Femur (tissue), 1 donor: Measurements from ENCODE around the gene KIRREL2.
"Not testable (repeated sequence)": the region's sequence is repeated elsewhere in the genome, so short reads cannot be mapped to it uniquely, and the experiment has no call there.

ENCODE experiments used
- DNase-seq: peaks from one replicate; pipeline ENCODE4 v3.0.0-alpha.2; 2017

Gene KIRREL2

DNA sequence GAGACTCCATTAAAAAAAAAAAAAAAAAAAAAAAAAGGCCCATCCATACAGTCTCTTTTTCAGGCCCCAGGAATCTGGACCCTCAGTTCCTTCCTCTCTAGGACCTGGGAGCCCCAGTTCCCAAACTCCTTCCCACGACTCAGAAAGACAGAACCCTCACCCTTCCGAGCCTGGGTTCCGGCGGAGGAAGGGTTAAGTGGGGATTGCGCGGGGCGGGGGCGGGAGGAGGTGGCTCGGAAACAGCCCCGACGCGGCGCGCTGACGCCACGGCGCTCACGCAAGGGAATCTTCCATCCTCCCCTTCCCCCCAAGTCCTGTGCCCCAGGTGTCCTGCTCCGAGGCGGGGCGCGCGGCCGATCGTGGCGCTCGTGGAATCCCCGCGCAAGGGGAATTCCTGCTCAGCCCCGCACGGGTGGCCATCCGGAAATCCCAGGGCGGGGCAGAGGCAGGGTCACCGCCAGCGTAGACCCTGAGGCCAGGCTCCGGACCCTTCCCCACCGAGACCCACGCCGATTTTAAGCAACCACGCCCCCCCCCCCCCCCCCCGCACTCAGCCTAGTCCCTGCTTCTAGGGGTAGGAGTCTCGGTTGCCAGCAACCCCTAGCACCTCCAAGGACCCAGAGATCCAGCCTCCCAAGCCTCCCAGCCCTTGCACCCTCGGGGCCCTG is 43.0 kb downstream of the KIRREL2 start:
- peak; percentile 86 for DNase-seq

GRCh38 chr19:35901055-35901644 is 44.4 kb downstream of the KIRREL2 start:
- no peak for DNase-seq

GRCh38 chr19:35901854-35902661 is 45.3 kb downstream of the KIRREL2 start, which contains the start of gene HCST:
Gene HCST (plus strand): TSS chr19:35902529. CDS start chr19:35902594, 65 bp downstream.
- peak; percentile 45 for DNase-seq

GRCh38 chr19:35902870-35903475 is 46.3 kb downstream of the KIRREL2 start:
- no peak for DNase-seq

DNA sequence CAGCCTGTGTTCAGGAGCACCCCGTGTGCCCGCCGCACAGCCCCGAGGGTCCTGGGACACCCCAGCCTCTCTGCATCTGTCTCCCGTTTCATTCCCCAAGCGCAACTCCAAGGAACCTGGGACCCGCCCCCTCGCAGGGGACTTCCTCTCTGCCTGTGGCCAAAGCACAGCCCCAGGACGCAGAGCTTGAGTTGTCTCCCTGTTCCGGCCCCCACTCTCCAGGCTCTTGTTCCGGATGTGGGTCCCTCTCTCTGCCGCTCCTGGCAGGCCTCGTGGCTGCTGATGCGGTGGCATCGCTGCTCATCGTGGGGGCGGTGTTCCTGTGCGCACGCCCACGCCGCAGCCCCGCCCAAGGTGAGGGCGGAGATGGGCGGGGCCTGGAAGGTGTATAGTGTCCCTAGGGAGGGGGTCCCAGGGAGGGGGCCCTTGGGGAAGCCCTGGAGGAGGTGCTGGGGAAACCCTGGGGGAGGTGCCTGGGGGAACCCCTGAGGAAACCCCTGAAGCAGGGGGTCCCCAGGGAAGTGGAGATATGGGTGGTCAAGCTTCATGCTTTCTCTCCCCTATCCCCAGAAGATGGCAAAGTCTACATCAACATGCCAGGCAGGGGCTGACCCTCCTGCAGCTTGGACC is 47.0 kb downstream of the KIRREL2 start:
- peak; percentile 84 for DNase-seq

DNA sequence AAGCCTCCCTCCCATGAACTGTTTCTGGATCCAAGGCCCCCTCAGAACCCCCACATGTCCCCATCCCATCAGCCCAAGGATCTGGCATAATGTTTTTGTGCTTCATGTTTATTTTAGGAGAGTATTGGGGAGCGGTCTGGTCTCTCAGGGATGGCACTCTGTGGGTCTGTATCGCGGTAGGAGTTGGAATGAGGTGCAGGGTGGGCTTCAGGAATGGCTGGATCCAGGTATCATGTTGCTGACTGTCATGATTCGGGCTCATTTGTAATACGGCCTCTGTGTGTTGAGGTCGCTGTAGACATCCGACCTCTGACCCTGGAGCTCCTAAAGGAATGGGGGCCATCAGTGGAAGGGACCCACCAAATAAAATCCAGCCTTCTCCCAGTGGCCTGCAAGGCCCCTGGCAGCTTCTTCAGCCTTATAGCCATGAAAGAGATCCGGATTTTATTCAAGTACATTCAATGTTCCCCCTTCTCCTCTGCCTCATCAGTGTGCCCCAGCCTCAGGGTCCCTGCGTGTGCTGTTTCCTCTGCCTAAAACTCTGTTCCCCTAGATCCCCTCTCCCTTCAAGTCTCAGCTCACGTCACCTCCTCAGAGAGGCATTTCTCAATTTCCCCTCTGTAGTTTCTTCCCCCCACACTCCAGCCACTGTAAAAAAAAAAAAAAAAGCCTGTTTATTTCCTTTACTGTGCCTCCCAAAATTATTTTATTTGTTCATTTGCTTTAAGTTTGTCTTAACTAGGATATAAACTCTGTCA is 47.8 kb downstream of the KIRREL2 start:
- no peak for DNase-seq

DNA sequence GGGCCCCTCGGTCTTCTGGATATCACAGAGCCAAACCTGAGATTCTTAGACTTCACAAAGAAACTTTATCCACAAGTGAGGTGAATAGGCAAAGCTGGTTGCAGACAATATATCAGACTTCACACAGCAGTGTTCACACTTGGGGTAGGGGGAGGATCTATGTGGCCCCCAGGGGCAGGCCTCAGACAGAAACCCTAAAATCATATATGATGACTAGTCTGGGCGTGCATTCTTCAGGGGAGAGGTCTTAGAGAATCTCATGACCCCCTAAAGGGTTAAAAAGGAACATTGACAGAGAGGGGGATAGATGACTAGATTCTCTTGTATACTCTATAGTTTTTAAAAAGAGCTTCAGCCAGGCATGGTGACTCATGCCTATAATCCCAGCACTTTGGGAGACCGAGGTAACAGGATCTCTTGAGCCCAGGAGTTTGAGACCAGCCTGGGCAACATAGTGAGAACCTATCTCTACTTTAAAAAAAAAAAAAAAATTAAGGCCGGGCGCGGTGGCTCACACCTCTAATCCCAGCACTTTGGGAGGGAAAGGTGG is 48.5 kb downstream of the KIRREL2 start:
- no peak for DNase-seq

DNA sequence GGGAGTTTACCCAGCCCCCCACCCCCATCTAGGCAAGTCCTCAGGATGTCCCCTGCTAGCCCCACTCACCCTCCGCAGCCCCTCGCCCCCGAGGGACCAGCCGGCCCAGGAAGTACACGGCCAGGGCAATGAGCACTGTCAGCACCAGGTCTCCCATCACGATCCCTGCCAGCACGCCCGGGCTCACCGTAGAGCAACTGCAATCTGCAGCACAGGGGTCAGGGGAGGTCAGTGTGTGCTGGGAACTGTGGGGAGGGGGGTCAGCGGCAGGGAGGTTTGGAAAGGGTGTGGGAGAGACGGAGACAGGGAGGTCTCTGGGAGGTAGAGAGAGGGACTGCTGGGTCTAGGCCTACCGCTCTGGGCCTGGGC is 50.6 kb downstream of the KIRREL2 start:
- DNase-seq: no peak

GRCh38 chr19:35908010-35908441 is 51.3 kb downstream of the KIRREL2 start, which contains the start of gene TYROBP:
Gene TYROBP (minus strand): TSS chr19:35908295. CDS start chr19:35908228, 67 bp downstream.
- DNase-seq: no peak

GRCh38 chr19:35908973-35909683 is 52.4 kb downstream of the KIRREL2 start:
- DNase-seq: peak; percentile 86

DNA sequence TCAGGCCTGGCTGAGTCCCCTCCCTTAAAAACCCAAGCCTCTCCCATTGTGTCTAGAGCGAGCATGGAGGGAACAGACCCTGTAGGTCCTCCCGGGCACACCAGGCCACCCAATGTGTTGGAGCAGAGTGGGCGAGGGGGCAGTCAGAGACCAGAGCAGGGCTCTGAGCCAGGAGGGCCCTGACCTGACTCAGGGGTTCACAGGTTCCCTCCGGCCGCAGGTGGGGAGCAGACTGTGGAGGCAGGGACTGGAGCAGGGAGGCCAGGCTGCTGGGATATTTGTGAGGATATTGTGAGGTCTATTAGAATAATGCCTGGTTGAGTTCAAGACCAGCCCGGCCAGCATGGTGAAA is 52.9 kb downstream of the KIRREL2 start:
- no peak for DNase-seq

DNA sequence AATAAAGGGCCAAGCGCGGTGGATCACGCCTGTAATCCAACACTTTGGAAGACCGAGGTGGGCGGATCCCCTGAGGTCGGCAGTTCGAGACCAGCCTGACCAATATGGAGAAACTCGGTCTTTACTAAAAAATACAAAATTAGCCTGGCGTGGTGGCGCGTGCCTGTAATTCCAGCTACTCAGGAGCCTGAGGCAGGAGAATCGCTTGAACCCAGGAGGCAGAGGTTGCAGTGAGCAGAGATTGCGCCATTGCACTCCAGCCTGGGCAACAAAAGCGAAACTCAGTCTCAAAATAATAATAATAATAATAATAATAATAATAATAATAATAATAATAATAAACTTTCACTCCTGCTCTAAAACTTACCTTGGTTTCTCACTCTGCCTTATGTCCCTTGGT is 53.6 kb downstream of the KIRREL2 start:
- not testable (repeated sequence) for DNase-seq

GRCh38 chr19:35911173-35911572 is 54.5 kb downstream of the KIRREL2 start:
- DNase-seq: no peak

GRCh38 chr19:35911790-35912189 is 55.1 kb downstream of the KIRREL2 start:
- DNase-seq: no peak

DNA sequence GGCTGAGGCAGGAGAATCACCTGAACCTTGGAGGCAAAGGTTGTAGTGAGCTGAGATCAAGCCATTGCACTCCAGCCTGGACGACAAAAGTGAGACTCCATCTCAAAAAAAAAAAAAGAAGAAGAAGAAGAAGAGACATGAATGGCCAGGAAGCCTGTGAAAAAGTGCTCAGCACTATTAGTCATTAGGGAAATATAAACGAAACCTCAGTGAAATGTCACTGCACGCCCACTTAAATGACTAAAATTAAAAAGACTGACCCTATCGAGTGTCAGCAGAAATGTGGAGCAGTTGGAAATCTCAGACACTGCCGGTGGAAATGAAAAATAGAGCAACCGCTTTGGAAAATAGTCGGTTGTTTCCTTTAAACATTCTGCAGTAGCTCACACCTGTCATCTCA is 56.9 kb downstream of the KIRREL2 start:
- DNase-seq: no peak

DNA sequence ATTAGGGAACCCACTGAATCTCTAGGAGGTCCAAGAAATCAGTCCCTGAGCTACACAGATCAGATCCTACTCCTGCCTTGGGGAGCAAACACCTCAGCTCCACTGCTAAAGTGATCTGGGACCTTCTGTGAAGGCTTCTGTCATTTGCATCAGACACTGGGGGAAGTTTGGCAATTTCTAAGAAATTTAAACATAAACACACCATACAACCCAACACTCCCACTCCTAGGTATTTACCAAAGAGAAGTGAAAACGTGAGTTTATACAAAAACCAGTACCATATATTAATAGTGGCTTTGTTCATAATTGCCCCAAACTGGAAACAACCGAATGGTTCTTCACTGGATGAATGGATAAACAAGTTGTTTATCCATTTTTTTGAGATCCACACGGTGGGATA is 58.7 kb downstream of the KIRREL2 start:
- DNase-seq: no peak
